ENCODE measurements around the gene EXTL2.
"Not testable (repeated sequence)": the region's sequence is repeated elsewhere in the genome, so short reads cannot be mapped to it uniquely, and the experiment has no call there.

Gene EXTL2

DNA sequence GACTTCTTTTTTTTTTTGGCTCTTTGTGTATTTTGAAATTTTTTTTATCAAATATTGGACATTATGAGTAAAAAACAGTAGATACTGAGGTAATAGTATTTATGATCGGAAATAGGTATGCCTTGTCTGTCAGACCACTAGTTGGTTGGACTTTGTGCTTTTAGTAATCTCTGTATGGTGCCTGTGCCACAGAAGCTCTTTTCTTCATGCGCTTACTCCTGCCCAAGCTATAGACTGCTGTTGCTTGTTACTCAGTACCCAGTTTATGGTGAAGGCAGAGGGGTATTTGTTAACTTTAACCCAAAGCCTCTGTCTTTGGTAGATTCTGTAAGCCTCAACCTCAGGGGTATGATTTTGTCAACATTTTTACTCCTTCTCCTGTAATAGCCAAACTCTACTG is 9.9 kb upstream of the EXTL2 start:
- DNase-seq (ENCODE audit: insufficient read length, low spot score) (no peak), FAIRE-seq (no peak)
- no peak for TF ChIP-seq POLR2A (IDR thresholded peaks at IDR 0.05; ENCODE audit: low read depth, low read length)
- TF ChIP-seq SPI1 (IDR thresholded peaks at IDR 0.05; ENCODE audit: low read depth, low read length) = no peak
- TF ChIP-seq POLR2AphosphoS5 (IDR thresholded peaks at IDR 0.05; ENCODE audit: low read depth, low read length) = no peak
- TF ChIP-seq POU2F2 (IDR thresholded peaks at IDR 0.05; ENCODE audit: low read depth, low read length) = no peak
- no peak for TF ChIP-seq TAF1 (IDR thresholded peaks at IDR 0.05; ENCODE audit: low read depth, low read length)
- no peak for TF ChIP-seq PAX5 (IDR thresholded peaks at IDR 0.05; ENCODE audit: insufficient read depth, low read length, severe bottlenecking)

DNA sequence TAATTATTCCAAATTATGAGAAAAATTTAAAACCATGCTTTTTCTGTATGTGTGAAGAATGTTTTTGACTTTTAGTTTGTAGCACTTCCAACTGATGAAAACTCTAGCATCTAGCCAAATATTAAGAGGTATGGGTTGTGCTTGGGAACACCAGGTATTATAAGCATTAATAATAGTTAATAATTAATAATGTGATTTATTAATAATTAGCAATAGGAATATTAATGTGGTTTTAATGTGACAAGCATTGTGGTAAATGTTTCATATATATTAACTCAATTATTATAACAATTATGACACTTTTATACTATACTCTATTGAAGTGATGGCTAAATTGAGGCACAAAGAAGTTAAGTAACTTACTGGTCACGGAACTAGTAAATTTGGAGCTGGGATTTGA is 9.1 kb upstream of the EXTL2 start:
- FAIRE-seq (no peak), DNase-seq (ENCODE audit: insufficient read length, low spot score) (no peak)

DNA sequence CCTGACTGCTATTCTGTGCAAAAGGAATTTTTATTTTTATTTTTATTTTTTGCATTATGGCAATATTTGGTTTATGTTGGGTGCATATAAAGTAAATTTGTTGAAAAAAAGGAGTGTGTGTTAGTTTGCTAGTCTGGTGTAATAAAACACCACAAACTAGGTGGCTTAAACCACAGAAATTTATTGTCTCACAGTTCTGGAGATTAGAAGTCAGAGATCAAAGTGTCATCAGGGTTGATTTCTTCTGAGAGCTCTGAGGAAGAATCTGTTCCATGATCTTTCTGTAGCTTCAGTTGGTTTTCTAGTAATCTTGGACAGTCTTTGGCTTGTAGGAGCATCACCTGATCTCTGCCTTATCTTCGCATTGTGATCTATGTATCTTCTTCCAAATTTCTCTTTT is 7.7 kb upstream of the EXTL2 start:
- no peak for TF ChIP-seq POLR2AphosphoS5 (IDR thresholded peaks at IDR 0.05; ENCODE audit: low read depth, low read length)
- TF ChIP-seq POU2F2 (IDR thresholded peaks at IDR 0.05; ENCODE audit: low read depth, low read length) = no peak
- TF ChIP-seq TAF1 (IDR thresholded peaks at IDR 0.05; ENCODE audit: low read depth, low read length) = no peak
- TF ChIP-seq PAX5 (IDR thresholded peaks at IDR 0.05; ENCODE audit: insufficient read depth, low read length, severe bottlenecking) = no peak
- TF ChIP-seq SPI1 (IDR thresholded peaks at IDR 0.05; ENCODE audit: low read depth, low read length) = no peak
- TF ChIP-seq POLR2A (IDR thresholded peaks at IDR 0.05; ENCODE audit: low read depth, low read length) = no peak
- no peak for FAIRE-seq
- no peak for DNase-seq (ENCODE audit: insufficient read length, low spot score)

More for the DNA sequence above, 9.1 kb upstream of the EXTL2 start:
- no peak for TF ChIP-seq SPI1 (IDR thresholded peaks at IDR 0.05; ENCODE audit: low read depth, low read length)
- TF ChIP-seq PAX5 (IDR thresholded peaks at IDR 0.05; ENCODE audit: insufficient read depth, low read length, severe bottlenecking) = no peak
- no peak for TF ChIP-seq TAF1 (IDR thresholded peaks at IDR 0.05; ENCODE audit: low read depth, low read length)
- no peak for TF ChIP-seq POU2F2 (IDR thresholded peaks at IDR 0.05; ENCODE audit: low read depth, low read length)
- TF ChIP-seq POLR2AphosphoS5 (IDR thresholded peaks at IDR 0.05; ENCODE audit: low read depth, low read length) = no peak
- no peak for TF ChIP-seq POLR2A (IDR thresholded peaks at IDR 0.05; ENCODE audit: low read depth, low read length)

DNA sequence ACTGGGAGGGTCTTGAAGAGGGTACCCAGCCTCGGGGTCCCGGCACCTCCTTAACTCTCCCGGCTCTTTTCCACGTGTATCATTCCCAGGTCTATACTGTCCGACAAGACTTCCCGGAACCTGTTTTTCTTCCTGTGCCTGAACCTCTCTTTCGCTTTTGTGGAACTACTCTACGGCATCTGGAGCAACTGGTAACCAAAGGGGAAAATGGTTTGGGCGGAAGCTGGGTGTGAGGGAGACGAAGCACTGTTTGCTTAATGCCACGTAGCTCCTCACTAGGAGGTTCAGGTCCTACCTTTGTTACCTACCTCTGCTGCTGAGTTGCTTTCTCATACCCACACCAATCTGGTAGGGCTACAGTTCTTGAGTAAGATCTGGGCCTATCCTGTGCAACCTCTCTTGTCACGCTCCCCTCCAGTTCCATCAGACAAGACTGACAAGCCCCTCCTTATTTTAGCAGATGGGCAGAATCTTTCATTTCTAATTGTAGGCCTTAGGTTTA is 1.9 kb upstream of the EXTL2 start:
- FAIRE-seq = peak; percentile 76
- peak; percentile 33 for DNase-seq (ENCODE audit: insufficient read length, low spot score)
- no peak for TF ChIP-seq PAX5 (IDR thresholded peaks at IDR 0.05; ENCODE audit: insufficient read depth, low read length, severe bottlenecking)
- peak; percentile 94 for TF ChIP-seq POLR2AphosphoS5 (IDR thresholded peaks at IDR 0.05; ENCODE audit: low read depth, low read length)
- TF ChIP-seq TAF1 (IDR thresholded peaks at IDR 0.05; ENCODE audit: low read depth, low read length) = peak; percentile 69; the same call in 1 of the 2 replicates
- no peak; the same call in 1 of the 2 replicates for TF ChIP-seq POU2F2 (IDR thresholded peaks at IDR 0.05; ENCODE audit: low read depth, low read length)
- no peak for TF ChIP-seq SPI1 (IDR thresholded peaks at IDR 0.05; ENCODE audit: low read depth, low read length)
- peak; percentile 96 for TF ChIP-seq POLR2A (IDR thresholded peaks at IDR 0.05; ENCODE audit: low read depth, low read length)

DNA sequence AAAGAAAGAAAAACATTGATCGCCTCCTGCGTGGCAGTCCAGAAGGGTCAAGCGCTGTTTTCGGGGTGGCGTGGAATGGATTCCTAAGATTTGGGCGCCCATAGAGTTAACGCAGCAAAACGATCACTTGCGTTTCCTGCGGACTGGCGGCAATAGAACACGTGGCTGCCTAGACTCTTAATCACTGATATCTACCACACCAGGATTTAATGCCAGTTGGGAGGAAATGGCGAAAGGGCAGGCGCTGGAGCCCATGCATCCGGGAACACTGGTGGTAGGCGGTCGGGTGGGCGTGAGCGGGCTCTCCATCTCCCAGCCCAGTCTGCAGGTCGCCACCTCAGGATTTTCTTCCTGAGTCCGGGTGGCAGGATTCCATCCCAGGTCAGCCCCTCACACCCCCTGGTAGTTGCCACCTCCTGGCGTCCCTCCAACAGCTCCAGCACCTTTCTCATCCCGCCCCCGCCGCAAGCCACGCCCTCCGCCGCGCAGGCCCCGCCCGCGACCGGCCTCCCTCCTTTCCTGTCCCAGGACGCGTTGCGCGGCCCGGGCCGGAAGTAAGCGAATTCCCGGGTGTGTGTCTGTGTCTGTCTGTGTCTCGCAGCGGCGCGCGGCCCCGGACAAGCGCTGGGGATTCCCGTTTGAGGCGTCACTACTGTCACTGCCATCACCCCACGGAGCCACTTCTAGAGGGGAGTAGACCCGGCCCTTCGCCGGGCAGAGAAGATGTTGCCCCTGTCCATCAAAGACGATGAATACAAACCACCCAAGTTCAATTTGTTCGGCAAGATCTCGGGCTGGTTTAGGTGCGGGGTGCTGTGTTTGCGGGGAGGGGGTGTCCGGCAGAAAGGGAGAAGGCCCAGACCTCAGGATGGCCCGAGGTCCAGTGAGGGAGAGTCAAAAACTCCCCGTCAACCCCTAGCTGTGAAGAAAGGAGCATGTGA is 1.2 kb upstream of the EXTL2 start, which contains the start of gene SLC30A7:
TSS of gene SLC30A7 (plus strand) at position 551 of the 941 bp plus-strand sequence. CDS start at position 724, 173 bp downstream.
- DNase-seq (ENCODE audit: insufficient read length, low spot score) (peak; percentile 57), FAIRE-seq (peak; percentile 94)
- no peak; the same call in none of the 2 replicates for TF ChIP-seq POLR2A (IDR thresholded peaks at IDR 0.05; ENCODE audit: low read depth, low read length)
- peak; percentile 23; the same call in 1 of the 2 replicates for TF ChIP-seq POU2F2 (IDR thresholded peaks at IDR 0.05; ENCODE audit: low read depth, low read length)
- TF ChIP-seq POLR2AphosphoS5 (IDR thresholded peaks at IDR 0.05; ENCODE audit: low read depth, low read length) = no peak
- TF ChIP-seq TAF1 (IDR thresholded peaks at IDR 0.05; ENCODE audit: low read depth, low read length) = no peak
- TF ChIP-seq SPI1 (IDR thresholded peaks at IDR 0.05; ENCODE audit: low read depth, low read length) = no peak
- TF ChIP-seq PAX5 (IDR thresholded peaks at IDR 0.05; ENCODE audit: insufficient read depth, low read length, severe bottlenecking) = no peak

DNA sequence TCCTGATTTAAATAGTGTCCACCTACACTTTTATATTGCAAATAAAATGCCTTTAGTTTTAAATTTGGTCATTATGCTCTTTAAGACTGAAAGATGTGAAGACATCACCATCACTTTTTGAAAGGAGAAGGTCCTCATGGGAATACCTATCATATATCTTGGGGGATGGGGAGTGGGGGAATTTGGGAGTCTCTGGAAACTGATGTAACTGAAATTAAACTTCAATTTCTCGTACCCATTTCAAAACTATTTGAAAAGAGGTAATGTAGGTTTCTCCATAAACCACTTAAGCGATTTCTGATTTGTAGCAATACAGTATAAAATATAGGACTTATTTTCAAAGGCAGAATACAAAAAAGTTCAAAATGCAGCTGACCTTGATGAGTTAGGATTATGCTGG is 924 bp downstream of the EXTL2 start:
- no peak for DNase-seq (ENCODE audit: insufficient read length, low spot score)
- FAIRE-seq = no peak
- no peak for TF ChIP-seq SPI1 (IDR thresholded peaks at IDR 0.05; ENCODE audit: low read depth, low read length)
- TF ChIP-seq PAX5 (IDR thresholded peaks at IDR 0.05; ENCODE audit: insufficient read depth, low read length, severe bottlenecking) = no peak
- no peak for TF ChIP-seq POLR2A (IDR thresholded peaks at IDR 0.05; ENCODE audit: low read depth, low read length)
- no peak for TF ChIP-seq POLR2AphosphoS5 (IDR thresholded peaks at IDR 0.05; ENCODE audit: low read depth, low read length)

DNA sequence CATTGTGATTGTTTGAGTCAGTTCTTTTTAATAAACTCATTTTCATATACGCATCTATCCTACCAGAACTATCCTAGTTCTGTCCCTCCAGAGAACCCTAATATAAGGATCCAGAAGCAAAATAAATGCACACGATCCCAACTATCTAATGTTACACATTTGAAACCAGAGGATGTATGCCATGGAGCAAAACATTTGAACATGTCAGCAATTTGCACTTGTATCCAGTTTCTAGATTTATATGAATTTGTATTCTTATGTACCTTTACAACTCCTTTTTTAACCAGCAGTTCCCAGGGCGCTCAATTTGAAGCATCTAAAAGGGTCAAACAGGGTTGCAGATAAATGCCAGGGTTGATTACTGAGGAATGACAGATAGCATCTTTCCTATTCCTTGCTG is 2.1 kb downstream of the EXTL2 start:
- FAIRE-seq (no peak), DNase-seq (ENCODE audit: insufficient read length, low spot score) (no peak)
- TF ChIP-seq SPI1 (IDR thresholded peaks at IDR 0.05; ENCODE audit: low read depth, low read length) (no peak), POU2F2 (IDR thresholded peaks at IDR 0.05; ENCODE audit: low read depth, low read length) (no peak), TAF1 (IDR thresholded peaks at IDR 0.05; ENCODE audit: low read depth, low read length) (no peak), PAX5 (IDR thresholded peaks at IDR 0.05; ENCODE audit: insufficient read depth, low read length, severe bottlenecking) (no peak), POLR2AphosphoS5 (IDR thresholded peaks at IDR 0.05; ENCODE audit: low read depth, low read length) (no peak), POLR2A (IDR thresholded peaks at IDR 0.05; ENCODE audit: low read depth, low read length) (no peak)

DNA sequence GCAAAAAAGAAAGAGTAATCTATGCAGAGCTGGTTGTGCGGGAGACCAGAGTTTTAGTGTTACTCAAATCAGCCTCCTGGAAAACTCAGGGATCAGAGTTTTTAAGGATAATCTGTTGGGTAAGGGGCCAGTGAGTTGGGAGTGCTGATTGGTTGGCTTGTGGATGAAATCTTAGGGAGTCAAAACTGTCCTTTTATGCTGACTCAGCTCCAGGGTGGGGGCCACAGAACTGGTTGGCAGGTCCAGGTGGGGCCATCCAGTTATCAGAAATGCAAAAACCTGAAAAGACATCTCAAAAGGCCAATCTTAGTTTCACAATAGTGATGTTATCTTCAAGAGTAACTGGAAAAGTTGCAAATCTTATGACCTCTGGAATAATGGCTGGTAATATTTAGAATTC is 3.3 kb downstream of the EXTL2 start:
- DNase-seq (ENCODE audit: insufficient read length, low spot score) (no peak), FAIRE-seq (no peak)
- no peak for TF ChIP-seq POLR2AphosphoS5 (IDR thresholded peaks at IDR 0.05; ENCODE audit: low read depth, low read length)
- no peak for TF ChIP-seq PAX5 (IDR thresholded peaks at IDR 0.05; ENCODE audit: insufficient read depth, low read length, severe bottlenecking)
- no peak for TF ChIP-seq TAF1 (IDR thresholded peaks at IDR 0.05; ENCODE audit: low read depth, low read length)
- no peak for TF ChIP-seq POLR2A (IDR thresholded peaks at IDR 0.05; ENCODE audit: low read depth, low read length)
- TF ChIP-seq POU2F2 (IDR thresholded peaks at IDR 0.05; ENCODE audit: low read depth, low read length) = no peak
- no peak for TF ChIP-seq SPI1 (IDR thresholded peaks at IDR 0.05; ENCODE audit: low read depth, low read length)

DNA sequence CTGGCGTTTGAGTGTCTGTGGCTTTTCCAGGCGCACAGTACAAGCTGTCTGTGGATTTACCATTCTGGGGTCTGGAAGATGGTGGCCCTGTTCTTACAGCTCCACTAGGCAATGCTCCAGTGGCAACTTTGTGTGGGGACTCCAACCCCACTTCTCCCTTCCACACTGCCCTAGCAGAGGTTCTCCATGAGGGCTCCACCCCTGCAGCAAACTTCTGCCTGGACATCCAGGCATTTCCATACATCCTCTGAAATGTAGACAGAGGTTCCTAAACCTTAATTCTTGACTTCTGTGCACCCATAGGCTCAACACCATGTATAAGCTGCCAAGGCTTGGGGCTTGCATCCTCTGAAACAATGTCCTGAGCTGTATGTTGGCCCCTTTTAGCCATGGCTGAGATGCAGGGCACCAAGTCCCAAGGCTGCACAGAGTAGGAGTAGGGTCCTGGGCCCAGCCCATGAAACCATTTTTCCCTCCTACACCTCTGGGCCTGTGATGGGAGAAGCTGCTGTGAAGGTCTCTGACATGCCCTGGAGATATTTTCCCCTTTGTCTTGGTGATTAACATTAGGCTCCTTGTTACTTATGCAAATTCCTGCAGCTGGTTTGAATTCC is 4.7 kb downstream of the EXTL2 start:
- not testable (repeated sequence) for FAIRE-seq

DNA sequence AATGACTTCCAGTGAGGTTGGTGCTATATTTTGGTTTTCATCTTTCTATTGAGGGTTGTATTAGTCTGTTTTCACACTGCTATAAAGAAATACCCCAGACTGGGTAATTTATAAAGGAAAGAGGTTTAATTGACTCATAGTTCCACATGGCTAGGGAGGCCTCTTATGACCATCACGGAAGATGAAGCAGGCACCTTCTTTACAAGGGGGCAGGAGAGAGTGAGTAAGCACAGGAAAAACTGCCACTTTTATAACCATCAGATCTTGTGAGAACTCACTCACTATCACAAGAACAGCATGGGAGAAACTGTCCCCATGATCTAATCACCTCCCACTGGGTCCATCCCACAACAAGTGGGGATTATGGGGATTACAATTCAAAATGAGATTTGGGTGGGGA is 5.6 kb downstream of the EXTL2 start:
- FAIRE-seq; DNase-seq (ENCODE audit: insufficient read length, low spot score): not testable (repeated sequence)

More for the DNA sequence above, 4.7 kb downstream of the EXTL2 start:
- DNase-seq (ENCODE audit: insufficient read length, low spot score) = not testable (repeated sequence)
